T-helper 2 cell treated with Interferon-gamma antibody and Interleukin-4, amounts not matched to agents 100 ng/mL and 5 ng/mL, for 36 hours (primary cell): Measurements from ENCODE around the gene ARFGEF2. TPM values are rescaled to one million over a fixed set of nuclear protein-coding genes. Genes with fewer than 3 reads are reported as not detected.
"Not testable (repeated sequence)": the region's sequence is repeated elsewhere in the genome, so short reads cannot be mapped to it uniquely, and the experiment has no call there.

ENCODE experiments used
- intact Hi-C: fragments of 100-400 bp; cut with micrococcal nuclease; formaldehyde crosslinking; loops from one replicate; pipeline ENCODE4 v1.15.1; 2023
- total RNA-seq: library from RNA; stranded (reverse); gene quantifications from 2 replicates; pipeline ENCODE4 v1.2.3, GENCODE V29; 2022

ARFGEF2 gene
- total RNA-seq = 25.1 and 26.6 TPM in 2 replicates

DNA sequence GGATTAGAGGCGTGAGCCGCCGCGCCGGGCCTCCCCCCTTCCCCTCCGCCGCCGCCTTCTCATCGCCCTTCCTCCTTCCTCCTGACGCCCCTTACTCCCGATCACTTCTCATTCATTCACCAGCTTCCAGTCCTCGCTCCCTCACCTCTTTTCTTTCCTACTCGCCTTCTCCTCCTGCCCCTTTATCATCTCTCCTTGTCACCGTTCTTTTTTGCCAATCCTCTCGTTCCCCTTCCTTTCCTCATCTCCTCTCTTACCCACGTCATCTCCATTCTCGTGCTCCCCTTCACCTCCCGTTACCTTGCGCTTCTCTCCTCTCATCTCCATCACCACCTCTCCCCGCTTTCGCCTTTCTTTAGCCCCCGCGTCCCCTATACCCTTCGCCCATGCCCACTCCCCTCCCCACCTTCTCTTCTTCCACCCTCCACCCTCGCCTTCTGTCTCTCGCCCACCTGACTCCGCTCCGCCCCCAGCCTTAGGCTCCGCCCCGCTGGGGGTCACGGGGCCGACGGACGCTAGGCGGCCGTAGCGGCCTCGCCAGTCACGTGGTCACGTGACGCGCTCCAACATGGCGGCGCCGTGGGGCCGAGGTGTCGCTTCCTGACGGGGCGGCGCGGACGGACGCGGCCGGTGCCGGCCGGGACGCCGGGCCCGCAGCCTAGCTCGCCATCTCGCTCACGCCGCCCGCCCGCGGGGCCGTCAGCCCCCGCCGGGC is at the start of gene ARFGEF2:
Gene ARFGEF2, plus strand, starts transcription at position 544 of the 715 bp plus-strand sequence. CDS start 179 bp downstream, outside the sequence.
- intact Hi-C loops = loop anchor here (1.0 to 5.0 kb wide), 4 partner anchors 99 to 161 kb away; partner anchors contain the start of gene CSE1L

DNA sequence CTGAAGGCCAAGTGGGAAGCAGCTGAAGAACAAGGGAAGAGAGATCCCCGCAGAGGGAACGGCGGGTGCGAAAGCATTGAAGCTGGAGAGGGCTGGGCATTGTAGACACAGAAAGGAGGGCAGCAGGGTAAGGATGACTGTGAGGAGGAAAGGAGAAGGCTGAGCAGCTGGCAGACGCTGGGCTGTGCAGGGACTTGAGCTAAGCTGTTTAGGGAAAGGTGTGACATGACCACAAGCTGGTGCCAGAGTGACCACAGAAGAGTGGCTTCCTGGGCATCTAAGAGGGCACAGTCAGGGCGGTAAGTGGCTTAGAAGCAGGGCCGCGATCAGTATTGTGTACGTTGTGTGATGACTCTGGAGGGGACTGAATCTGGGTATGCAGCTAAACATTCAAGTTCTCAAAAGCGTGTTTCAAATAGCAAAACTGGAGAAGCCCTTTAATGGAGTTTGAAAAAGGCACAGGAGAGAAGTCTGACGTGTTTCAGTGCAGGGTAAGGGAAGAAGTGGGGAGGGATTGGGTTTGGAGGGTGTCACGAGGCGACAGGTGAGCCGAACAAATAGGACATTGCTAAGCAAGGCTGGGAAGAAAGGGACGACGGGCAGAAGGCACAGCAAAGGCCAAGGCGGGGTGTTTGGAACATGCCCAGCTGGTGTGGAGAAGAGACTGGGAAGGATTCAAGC is 46.1 kb upstream of the ARFGEF2 start:
- intact Hi-C loops = no loop called here

- intact Hi-C loops = no loop called here
Observed at GRCh38 chr20:48875914-48876240, 45.6 kb upstream of the ARFGEF2 start.

GRCh38 chr20:48877304-48877703 is 44.2 kb upstream of the ARFGEF2 start:
- intact Hi-C loops = no loop called here

DNA sequence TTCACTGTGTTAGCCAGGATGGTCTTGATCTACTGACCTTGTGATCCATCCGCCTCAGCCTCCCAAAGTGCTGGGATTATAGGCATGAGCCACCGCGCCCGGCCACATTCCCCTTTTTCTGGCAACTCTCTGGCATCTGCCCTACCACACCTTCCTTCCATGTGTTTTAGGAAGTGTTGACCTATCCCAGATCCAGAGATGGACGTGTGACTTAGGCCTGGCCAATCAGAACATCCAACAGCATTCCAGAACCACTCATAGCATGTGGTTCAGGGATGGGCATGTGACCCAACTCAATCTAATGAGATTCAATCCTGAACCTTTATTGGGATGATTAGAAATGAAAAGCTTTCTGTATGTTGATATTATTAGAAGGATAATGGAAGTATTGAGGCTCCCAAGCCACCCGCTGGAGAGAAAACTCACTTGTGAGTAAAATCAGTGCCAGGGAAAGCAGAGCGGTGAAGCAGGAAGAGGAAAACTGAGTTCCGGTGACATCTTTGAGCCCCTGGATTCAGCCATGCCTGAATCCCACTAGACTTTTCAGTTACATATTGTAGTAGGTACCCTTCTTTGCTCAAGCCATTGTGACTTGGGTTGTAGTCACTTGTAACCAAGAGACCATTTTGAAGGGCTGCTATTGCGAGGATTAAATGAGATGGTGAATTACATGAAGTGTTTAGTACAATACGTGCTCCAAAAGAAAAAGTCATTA is 42.8 kb upstream of the ARFGEF2 start:
- intact Hi-C loops = no loop called here

DNA sequence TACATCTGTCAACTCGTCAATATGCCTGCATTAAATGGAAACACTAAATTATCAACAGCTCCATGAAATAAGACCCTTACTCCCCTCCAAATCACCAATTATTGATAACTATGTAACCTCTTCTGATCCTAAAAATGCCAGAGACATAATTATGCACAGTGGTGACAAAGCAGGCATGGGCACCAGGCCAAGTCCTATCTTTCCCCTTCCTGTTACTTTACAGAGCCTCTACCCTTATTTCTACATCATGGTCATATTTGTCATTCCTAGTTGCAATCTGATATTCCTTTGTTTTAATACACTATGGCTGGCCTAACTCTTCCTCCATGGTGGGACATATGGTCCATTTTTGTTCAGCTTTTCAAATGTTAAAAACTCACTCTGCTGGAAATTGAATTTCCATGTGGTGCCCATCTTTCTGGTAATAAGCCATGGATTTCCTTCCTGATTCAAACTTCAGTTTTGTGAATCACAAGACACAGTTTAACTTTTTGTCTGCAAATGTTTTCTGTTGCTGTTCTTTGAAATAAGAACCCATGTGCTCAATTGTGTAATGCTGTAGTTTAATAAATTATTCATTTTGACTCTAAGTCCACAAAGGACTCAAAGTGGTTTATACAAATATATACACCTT is 41.8 kb upstream of the ARFGEF2 start:
- intact Hi-C loops = no loop called here

GRCh38 chr20:48880331-48880730 is 41.2 kb upstream of the ARFGEF2 start:
- intact Hi-C loops = no loop called here

DNA sequence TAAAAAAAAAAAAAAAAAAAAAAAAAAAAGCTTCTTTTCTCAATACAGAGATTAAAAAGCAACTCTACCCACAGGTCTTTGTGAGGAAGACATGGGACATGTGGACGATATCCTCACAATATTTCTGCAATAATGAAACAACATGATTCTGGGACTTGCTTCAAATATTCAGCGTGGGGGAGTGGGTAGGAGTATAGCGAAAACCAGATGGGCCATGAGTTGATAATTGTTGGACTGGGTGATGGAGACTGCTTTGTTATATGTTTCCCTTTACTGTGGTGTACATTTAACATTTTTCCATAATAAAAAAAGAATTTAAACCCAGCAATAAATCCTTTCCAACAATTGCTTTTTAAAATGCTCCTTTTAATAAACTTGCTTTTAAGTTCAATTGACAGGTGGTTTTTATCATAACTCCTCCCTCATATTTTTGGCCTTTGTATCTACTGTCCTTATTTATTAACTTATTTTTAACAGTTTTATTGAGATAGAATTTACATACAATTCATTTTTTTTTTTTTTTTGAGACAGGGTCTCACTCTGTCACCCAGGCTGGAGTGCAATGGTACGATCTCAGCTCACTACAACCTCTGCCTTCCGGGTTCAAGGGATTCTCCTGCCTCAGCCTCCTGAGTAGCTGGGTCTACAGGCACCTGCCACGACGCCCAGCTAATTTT is 40.4 kb upstream of the ARFGEF2 start:
- intact Hi-C loops = no loop called here

GRCh38 chr20:48885237-48885636 is 36.3 kb upstream of the ARFGEF2 start:
- intact Hi-C loops = no loop called here

- intact Hi-C loops = no loop called here
Observed at GRCh38 chr20:48886194-48886593, 35.3 kb upstream of the ARFGEF2 start.

GRCh38 chr20:48886811-48887210 is 34.7 kb upstream of the ARFGEF2 start:
- intact Hi-C loops = no loop called here

DNA sequence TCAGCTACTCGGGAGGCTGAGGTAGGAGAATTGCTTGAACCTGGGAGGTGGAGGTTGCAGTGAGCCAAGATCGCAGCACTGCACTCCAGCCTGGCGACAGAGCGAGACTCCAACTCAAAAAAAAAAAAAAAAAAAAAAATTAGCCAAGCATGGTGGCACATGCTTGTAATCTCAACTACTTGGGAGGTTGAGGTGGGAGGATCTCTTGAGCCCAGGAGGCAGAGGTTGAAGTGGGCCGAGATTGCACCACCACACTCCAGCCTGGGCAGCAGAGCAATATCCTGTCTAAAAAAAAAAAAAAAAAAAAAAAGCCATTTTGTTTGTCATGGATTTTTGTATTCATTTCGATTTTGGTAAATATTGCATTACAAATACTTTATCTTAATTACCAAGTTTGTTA is 33.0 kb upstream of the ARFGEF2 start:
- intact Hi-C loops = not testable (repeated sequence)

GRCh38 chr20:48889140-48889790 is 32.2 kb upstream of the ARFGEF2 start:
- intact Hi-C loops = no loop called here

GRCh38 chr20:48891235-48892048 is 30.1 kb upstream of the ARFGEF2 start:
- intact Hi-C loops = no loop called here

GRCh38 chr20:48892049-48892470 is 29.5 kb upstream of the ARFGEF2 start:
- intact Hi-C loops = no loop called here

- intact Hi-C loops = no loop called here
Observed at GRCh38 chr20:48892891-48893290, 28.6 kb upstream of the ARFGEF2 start.

GRCh38 chr20:48893374-48893773 is 28.1 kb upstream of the ARFGEF2 start:
- intact Hi-C loops = no loop called here

DNA sequence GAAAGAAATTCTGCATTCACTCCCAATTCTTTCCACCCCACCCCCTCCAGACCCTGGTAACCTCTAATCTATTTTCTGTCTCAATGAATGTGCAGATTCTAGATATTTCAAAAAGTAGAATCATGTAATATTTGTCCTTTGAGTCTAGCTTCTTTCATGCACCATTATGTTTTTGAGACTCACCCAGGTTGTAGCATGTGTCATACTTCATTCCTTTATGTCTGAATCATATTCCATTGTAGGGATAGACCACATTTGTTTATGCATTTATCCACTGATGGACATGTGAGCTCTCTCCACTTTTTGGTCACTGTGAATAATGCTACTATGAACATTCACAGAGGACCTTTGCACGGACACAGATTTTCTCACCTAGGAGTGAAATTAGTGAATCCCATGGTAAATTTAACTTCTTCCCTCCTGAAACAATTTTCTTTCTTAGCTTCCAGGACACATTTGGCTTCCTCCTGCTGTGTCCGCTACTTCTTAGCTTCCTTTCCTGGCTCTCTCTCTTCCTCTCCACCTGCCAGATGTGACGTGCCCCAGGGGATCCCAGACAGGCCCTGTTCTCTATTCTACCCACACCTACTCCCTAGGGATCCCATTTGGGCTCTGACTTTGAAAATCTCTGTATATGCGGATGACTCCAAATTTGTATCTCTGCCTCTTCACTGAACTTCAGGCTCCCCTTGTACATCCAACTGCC is 24.1 kb upstream of the ARFGEF2 start:
- intact Hi-C loops = no loop called here

DNA sequence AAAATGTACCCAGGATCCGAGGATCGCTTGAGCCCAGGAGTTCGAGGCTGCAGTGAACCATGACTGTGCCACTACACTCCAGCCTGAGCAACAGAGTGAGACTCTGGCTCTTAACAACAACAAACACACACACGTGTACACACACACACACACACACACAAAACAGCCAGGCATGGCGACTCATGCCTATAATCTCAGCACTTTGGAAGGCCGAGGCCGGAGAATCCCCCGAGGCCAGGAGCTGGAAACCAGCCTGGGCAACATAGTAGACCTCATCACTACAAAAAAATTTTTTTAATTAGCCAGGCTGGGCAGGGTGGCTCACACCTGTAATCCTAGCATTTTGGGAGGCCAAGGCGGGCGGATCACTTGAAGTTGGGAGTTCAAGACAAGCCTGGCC is 23.3 kb upstream of the ARFGEF2 start:
- intact Hi-C loops = no loop called here
